GM18861 (cell line): ENCODE results near the gene RHBDL1.

Experiments used
- ATAC-seq: cut with Tn5 transposase; IDR thresholded peaks from one replicate; pipeline ENCODE4 v1.9.1; 2021; ENCODE audit not compliant: unreplicated experiment

The RHBDL1 gene

GRCh38 chr16:672851-673250, 2.6 kb upstream of the RHBDL1 start:
- ATAC-seq, result no peak

DNA sequence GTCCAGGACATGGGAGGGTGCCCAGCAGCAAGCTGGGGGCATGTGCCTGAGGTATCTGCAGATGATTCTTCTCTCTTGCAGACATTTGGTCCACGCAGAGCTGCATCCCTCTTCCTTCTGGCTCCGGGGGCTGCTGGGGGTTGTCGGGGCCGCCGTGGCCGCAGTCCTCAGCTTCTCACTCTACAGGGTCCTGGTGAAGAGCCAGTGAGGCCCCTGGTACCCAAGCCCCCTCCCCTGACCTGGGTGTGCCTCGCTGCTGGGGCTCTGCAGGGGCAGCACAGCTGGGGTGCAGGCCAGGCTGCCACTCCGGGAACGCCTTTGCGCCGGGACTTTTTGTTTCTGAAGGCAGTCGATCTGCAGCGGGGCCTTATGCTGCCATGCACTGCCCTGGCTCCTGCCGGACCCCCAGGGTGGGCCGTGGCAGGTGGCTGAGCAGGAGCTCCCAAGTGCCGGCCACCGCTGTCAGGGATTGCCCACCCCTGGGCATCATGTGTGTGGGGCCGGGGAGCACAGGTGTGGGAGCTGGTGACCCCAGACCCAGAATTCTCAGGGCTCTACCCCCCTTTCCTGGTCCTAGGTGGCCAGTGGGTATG, 2.0 kb upstream of the RHBDL1 start:
- ATAC-seq, result no peak

- ATAC-seq, result no peak
These were observed 1.1 kb upstream of the RHBDL1 start for GRCh38 chr16:674214-674881.

DNA sequence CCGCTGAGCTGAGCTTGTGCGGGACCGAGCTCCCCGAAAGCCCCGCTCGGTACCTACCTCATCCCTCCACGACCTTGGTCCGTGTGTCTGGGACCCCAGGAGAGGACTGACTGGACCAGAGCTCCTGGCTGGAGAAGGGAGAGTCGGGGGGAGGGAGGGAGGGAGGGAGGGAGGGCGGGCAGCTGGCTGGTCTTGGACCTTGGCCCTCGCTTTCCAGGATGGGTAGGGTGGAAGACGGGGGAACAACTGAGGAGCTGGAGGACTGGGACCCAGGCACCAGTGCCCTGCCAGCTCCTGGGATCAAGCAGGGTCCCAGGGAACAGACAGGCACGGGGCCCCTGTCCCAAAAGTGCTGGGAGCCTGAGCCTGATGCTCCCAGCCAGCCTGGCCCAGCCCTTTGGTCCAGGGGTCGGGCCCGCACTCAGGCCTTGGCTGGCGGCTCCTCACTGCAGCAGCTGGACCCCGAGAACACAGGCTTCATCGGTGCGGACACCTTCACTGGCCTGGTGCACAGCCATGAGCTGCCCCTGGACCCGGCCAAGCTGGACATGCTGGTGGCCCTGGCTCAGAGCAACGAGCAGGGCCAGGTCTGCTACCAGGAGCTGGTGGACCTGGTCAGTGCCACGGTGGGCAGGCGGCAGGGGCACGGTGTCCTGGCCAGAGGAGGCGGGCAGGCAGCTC, 553 bp downstream of the RHBDL1 start:
- no peak for ATAC-seq

GRCh38 chr16:676565-676902, 1.1 kb downstream of the RHBDL1 start:
- no peak for ATAC-seq

DNA sequence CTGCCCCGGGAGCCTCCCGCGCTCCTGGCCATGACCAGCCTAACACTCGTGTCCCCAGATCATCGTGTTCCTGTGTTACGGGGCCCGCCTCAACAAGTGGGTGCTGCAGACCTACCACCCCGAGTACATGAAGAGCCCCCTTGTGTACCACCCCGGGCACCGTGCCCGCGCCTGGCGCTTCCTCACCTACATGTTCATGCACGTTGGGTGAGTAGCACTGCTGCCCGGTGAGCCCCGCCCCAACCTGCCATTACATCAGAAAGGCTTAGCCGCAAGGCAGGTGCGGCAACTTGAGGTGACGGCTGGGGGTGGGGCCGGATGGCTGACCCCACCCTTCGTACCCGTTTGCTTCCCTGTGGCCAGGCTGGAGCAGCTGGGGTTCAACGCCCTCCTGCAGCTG, 1.4 kb downstream of the RHBDL1 start:
- no peak for ATAC-seq

- ATAC-seq, result no peak
These were observed 2.1 kb downstream of the RHBDL1 start for GRCh38 chr16:677316-678190.

DNA sequence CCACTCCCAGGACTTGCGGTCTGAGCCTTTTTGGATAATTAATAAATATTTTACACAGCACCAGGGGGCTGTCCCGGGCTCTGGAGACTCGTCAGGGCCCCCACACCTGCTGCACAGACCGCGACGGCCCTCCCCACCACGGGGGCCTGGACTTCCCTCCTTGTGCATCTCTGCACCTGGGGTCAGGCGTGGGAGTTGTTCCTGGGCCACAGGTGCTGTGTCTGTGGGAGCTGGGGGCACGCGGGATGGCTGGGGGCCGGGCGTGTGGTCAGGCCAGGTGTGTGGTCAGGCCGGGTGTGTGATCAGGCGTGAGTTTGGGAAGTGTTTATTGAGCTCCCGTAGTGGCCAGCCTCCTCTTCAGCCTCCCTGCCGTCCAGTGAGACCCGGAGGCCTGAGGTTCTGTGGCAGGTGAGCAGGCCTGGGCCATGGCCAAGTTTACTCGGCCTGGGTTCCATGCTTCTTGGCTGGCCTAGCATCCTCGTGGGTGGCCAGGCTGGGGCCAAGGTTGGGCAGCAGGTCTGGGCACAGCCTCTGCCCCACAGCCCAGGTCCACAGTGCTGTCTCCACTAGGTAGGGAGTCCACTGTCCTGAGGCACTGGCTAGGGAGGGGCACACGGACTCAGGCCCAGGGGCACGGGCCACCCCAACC, 2.9 kb downstream of the RHBDL1 start:
- ATAC-seq, result no peak

DNA sequence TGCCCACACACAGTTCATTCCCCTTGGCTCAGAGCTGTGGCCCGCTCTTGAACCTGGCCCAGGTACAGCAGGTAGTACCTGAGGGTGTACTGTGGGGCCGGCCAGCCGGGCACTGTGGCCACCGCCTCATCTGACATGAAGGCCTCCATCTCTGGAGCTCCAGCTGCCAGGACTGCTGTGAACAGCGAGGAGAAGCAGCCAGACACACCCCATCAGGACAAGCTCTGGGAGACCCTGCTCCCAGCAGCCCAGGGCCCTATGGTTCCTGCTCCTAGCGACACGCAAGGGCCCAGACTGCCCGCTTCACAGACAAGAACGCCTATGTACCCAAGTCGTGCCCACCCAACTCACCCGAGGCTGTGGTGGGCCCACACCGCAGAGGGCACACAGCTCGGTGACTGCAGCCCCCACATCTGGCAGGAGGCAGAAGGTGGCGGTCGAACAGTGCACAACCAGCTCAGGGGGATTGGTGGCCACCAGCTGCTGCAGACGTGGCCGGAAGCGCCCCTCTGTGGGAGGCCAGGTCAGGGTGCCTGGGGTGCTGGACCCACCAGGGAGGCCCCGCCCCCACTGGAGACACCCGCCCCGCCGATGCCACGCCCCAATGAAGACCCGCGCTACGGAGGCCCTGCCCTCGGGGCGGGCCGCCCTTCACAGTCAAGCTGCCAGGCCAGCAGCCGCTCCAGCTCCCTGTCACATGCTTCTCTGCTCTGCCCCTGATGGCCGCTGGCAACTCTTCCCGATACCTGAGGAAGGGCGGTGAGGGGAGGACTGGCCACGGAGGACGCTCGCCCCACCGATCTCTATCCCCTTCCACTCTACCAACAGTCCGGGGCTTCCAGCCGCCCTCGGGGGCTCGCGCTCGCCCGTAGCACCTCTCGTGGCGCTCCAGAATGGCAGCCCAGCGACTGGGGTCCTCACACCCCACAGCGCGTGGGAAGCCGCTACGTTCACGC, 3.7 kb downstream of the RHBDL1 start:
- ATAC-seq, result no peak

- no peak for ATAC-seq
These were observed 4.5 kb downstream of the RHBDL1 start, which contains the start of gene STUB1 for GRCh38 chr16:679814-680624. STUB1 (plus strand) TSS chr16:680410; CDS start chr16:680526, 116 bp downstream.

DNA sequence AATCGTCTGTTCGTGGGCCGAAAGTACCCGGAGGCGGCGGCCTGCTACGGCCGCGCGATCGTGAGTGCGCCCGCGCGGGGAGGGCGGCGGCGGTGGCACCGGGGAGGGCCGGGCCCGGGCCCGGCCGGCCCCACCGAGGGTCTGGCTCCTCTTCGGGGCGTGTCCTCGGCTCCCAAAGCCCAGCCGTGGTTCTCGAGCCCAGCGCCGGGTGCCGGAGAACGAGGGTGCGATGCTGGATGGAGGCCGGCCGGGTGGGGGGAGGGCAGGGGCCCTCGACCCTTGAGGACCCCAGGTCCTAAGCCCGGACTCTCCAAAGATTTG, 5.1 kb downstream of the RHBDL1 start:
- ATAC-seq, result no peak

DNA sequence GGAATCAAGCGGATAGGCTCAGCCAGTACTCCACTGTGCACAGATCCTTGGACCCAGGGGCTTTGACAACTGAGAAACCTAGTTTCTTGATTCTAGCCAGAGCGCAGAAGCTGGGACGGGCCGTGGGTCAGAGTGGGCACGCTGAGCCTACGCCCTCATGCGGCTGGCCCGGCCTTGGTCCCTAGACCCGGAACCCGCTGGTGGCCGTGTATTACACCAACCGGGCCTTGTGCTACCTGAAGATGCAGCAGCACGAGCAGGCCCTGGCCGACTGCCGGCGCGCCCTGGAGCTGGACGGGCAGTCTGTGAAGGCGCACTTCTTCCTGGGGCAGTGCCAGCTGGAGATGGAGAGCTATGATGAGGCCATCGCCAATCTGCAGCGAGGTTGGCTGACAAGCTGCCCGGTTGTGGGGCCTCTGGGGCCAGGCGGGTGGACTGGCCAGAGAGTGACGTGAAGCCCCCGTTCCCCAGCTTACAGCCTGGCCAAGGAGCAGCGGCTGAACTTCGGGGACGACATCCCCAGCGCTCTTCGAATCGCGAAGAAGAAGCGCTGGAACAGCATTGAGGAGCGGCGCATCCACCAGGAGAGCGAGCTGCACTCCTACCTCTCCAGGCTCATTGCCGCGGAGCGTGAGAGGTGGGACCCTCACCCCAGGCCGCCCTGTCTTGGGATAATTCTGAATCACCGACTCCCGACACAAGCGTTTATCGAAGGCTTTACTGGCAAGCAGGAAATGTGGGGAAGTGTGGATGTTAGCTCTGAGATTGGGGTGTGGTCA, 5.7 kb downstream of the RHBDL1 start:
- ATAC-seq, result no peak

DNA sequence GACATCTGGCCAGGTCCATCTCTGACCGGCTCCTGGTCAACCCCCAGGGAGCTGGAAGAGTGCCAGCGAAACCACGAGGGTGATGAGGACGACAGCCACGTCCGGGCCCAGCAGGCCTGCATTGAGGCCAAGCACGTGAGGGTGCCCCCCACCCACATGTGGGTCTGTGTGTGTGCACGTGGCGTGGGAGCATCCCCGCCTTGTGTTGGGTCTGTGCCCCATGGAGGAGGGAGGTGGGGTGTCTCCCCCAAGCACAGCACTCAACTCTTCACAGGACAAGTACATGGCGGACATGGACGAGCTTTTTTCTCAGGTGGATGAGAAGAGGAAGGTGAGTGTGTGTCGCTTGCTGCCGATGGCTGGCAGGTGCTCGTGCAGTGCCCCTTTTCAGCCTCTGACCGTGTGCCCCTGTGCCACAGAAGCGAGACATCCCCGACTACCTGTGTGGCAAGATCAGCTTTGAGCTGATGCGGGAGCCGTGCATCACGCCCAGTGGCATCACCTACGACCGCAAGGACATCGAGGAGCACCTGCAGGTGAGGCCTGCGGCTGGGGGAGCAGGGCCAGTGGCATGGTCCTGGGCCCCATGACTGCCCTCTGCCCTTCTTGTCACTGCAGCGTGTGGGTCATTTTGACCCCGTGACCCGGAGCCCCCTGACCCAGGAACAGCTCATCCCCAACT, 6.4 kb downstream of the RHBDL1 start:
- no peak for ATAC-seq

DNA sequence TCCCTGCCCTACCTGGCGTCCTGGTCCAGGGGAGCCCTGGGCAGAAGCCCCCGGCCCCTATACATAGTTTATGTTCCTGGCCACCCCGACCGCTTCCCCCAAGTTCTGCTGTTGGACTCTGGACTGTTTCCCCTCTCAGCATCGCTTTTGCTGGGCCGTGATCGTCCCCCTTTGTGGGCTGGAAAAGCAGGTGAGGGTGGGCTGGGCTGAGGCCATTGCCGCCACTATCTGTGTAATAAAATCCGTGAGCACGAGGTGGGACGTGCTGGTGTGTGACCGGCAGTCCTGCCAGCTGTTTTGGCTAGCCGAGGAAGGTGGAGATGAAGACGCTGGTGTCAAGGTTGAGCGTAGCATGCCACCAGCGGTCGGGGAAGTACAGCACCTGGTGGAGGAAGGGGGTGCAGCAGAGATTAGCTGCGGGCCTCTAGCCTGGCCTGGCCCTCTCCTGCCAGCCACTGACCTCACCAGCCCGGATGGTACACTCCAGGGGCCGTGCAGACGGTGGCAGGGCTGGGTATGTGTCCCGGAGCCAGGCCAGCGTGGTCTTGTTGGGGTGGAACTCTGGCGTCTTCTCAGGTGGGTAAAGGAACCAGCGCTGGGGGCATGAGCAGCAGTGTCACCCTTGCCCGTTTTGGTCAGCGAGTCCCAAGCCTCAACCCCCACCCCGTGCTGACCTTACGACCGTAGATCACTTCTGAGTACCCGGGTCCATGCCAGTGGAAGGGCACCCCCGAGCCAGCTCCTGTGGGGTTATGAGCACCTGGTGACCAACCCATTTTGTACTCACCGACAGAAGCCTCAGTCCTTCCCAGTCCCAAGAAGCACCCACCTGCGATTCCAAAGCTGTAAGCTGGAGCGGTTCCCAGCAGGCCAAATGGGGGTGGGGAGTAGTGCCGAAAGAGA, 7.3 kb downstream of the RHBDL1 start:
- ATAC-seq, result no peak

GRCh38 chr16:683396-684070, 8.1 kb downstream of the RHBDL1 start:
- no peak for ATAC-seq

DNA sequence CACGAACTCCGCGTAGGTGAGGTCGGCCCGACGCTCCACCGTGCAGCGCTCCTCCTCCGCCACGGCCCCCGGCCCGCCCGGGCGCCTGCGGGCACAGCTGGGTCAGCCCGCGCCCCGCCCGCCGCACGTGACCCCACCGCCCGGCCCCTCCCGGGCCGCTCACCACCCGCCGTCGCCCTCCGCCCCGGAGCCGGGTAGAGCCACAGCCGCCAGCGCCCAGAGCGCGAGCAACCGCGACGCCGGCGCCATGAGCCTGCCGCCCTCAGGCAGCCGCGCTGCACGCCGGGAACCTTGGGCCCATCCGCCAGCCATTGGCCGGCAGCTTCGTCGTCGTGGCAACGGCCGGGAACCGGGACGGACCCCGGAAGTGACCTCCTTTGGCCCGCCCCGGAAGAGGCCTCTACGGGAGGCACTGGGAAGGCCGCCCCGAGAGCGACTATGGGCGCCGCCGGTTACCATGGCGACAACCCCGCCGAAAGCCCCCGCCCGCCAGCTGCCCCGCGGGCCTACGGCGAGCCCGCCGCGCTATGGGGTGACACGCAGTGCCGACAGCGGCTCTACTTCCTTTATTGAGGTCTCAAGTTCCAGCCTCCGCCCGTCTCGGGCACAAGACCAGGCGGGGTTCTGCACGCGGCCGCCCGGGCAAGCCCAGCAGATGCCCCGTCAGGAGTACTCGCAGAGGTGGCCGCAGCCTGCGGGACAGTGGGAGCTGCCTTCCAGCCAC, 8.8 kb downstream of the RHBDL1 start, which contains the start of gene JMJD8:
JMJD8 (minus strand) TSS at position 264 of the 724 bp plus-strand sequence; CDS start at position 249, 15 bp downstream.
- peak; percentile 53 for ATAC-seq
